CD4-positive, alpha-beta T cell treated with Interleukin-17A for 1 hour (primary cell): Measurements from ENCODE around the gene MICU1.
"Not testable (repeated sequence)": the region's sequence is repeated elsewhere in the genome, so short reads cannot be mapped to it uniquely, and the experiment has no call there.

Experiments used
- DNase-seq: peaks from one replicate; pipeline ENCODE4 v3.0.0-alpha.2; 2020

MICU1 gene

DNA sequence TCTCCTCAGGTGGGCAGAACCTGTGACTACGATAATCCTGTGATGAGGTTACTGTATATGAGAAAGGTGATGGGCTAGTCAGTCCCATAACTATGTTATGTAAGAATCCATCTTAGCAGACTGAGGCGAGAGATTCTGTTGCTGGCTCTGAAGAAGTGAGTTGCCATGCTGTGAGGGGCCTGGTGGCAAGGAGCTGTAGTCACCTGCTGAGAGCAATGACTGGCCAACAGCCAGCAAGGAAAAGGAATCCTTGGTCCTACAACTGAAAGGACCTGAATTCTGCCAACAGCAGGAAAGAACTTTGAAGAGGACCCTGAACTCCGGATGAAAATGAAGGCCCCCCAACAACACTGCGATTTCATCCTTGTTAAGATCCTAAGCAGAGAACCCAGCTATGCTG lies 240.2 kb downstream of the MICU1 start:
- no peak for DNase-seq

DNA sequence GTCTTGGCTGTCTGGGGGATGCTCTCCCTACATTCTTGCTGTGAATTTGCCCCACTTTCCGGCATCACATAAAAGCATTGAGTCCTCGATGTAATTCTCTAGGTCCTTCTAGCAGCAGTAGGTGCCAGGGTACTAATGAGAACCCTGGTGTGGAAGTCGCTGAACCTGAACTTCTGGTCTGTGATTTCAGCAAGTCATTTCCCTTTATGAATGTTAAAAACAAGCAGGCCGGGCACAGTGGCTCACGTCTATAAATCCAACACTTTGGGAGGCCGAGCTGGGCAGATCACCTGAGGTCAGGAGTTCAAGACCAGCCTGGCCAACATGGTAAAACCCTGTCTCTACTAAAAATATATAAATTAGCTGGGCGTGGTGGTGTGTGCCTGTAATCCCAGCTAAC lies 240.9 kb downstream of the MICU1 start:
- not testable (repeated sequence) for DNase-seq

DNA sequence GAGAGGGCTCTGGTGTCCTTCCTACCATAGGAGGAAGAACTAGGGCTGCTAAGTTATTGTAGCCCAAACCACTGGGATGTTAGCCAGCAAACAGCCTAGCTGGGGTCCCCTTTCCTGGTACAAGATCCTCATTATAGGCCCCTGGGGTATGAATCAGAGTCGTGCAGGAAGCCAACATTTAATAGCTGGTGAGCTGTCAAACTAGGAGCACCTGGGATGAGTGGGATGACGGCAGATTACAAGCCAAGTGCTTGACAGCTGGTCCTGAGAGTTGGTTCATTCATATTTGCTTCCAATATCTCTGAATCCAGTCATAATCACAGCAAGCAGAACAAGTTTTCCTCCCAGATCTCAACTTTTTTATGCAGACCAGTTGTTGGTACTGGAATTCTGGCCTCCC lies 246.1 kb downstream of the MICU1 start:
- DNase-seq = no peak

DNA sequence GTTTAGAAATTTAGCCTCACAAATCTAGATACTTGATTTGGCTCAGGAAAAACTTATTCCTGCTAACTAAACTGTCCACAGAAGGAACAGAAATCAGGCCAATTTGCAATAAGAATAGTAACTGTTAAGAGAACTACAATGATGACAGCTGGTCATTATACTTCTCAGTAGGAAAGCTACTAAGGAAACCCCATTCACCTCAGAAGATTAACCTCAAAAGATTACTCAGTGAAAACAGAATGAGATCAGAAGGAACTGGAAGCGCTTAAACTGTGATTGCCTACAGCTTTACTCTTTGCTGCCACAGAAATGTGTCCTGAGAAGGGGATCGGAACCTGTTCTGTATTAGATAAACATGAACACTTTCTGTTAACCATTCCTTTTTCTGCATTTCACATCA lies 246.8 kb downstream of the MICU1 start:
- DNase-seq = no peak

DNA sequence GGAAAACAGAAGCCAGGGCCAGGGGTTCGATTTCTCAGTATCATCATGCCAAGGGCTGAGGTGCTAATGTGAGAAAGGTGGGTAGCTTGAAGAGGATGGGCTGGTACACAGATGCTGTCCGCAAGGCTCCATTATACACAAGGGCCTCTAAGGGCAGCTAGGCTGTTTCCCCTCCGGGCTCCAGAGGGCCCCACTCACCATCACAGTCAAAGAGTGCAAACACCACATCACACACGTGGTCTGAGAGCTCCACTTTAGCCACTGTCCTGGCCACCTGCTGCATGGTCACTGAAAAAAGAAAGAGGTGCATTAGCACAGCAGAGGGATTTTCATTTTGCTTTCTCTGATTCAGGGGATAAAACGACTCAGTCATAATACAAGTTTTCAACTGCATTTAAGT lies 250.3 kb downstream of the MICU1 start:
- no peak for DNase-seq

DNA sequence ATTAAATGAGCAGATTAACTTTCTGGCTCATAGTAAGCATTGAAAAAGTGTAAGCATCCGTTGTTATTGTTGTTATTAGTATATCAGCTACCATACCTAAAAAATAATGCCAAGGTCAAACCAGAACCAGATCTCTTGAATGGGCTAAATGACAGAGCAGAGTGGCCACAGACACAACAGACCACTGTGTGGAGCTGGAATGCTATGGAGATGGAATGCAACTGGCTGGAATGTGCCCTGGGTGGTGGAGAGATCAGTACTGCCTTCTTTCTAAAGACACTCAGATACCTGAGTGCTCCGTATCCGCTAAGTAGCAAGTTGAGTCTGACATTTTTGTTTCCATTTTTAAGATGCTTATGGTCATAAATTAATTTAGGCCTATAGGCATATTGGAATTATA lies 250.7 kb downstream of the MICU1 start:
- no peak for DNase-seq

DNA sequence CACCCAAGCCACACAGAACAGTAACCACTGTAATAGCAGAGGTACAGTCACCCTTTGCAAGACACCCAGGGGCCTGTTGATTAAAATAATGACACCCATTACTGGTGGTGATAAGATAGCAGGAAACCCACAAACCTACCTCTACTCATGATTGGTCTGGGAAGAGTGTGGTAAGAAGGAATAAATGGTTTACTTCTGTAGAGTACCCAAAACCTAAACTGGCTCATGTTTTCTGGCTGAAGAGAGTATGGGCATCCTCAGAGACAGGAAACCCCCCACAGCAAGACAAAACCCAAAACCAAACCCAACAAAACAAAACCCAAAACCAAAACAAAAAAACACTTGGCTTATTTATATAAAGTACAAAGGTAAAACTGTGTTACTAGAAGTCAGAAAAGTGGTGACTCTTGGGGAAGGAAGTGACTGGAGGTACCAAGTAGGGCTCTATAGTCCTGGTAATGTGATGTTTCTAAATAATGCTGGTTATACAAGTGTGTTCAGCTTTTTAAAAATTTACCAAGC lies 255.6 kb downstream of the MICU1 start:
- peak; percentile 75 for DNase-seq

- no peak for DNase-seq
These were observed 258.4 kb downstream of the MICU1 start for GRCh38 chr10:72367301-72367960.

DNA sequence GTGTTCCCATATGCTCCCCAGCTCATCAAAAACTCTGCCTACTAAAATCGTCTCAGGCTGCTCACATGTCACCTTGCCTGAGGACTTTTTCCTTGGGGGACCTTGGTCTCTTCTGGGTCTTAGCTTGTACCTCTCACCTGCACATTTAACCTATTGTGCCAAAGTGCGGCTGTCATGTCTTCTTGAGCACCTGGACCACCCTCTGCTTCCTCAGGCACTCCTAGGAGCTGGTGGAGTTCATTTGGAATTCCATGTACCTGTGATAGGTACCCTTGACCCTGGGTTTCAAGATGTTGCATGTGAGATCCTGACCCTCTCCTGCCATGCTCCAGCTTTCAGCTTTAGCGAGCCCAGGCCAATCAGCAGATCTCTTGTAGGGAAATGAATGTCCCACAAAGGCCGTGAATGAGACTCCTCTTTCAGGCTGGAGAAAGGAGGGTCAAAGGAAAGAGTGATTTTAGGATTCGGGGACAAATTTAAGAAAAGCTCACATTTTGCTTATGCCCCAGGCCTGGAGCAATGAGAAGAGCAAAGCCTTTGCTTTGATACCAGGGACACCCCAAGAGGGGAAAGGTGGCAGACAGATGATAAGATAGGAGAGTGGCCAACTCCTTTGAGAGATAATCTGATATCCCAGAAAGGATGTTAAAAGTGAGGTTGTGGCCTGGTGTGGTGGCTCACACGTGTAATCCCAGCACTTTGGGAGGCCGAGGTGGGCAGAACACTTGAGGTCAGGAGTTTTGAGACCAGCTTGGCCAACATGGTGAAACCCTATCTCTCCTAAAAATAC lies 260.6 kb downstream of the MICU1 start:
- DNase-seq = no peak

- peak; percentile 90 for DNase-seq
These were observed 261.6 kb downstream of the MICU1 start for GRCh38 chr10:72364239-72364777.

DNA sequence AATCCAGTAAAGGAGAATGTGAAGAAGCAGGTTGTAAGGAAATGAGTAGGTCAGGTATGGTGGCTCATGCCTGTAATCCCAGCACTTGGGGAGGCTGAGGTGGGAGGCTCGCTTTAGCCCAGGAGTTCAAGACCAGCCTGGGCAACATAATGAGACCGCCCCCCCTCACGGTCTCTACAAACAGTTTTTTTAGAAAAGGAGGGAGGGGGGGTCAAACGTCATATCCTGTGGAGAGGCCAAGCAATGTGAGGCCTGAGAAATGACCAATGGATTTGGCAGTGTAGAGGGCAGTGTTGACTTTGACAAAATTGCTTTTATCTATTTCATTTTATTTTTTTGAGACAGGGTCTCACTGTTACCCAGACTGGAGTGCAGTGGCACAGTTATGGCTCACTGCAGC lies 268.9 kb downstream of the MICU1 start:
- no peak for DNase-seq

DNA sequence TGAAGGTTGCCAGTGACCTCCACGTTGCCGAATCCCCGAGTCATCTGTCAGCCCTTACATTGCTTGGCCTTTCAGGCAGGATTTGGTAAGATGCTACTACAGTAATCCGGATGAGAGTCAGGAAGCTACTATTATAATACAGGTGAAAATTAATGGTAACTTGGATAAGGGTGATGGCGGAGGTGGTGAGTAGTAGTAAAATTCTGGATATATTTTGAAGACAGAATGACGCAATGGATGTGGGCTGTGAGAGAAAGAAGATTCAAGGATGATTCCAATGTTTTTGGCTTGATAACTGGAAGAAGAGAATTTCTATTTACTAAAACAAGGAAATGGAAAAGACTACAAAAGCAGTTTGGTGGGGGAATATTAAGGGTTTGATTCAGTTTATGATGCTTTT lies 269.8 kb downstream of the MICU1 start:
- DNase-seq = no peak

DNA sequence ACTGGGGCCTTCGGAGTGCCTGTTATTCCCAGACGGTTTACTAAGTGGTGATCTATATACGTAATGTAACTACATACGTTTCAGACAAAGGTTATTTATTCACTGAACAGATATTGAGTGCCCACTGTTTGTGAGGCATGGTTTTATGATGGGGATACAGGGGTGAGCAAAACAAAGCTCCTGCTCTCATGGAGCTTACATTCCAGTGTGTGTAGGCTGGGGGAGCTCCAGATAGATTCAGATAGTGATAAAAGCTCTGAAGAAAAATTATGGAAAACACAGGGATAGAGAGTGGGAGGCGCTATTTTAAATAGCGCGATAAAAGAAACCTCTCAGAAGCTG lies 270.7 kb downstream of the MICU1 start:
- DNase-seq = no peak

- peak; percentile 93 for DNase-seq
These were observed 271.3 kb downstream of the MICU1 start, which contains the start of gene DNAJB12 for GRCh38 chr10:72354356-72355213. DNAJB12 (minus strand) TSS chr10:72354919; CDS start chr10:72354897, 22 bp downstream.

GRCh38 chr10:72353965-72354355 lies 271.9 kb downstream of the MICU1 start:
- DNase-seq = no peak

DNA sequence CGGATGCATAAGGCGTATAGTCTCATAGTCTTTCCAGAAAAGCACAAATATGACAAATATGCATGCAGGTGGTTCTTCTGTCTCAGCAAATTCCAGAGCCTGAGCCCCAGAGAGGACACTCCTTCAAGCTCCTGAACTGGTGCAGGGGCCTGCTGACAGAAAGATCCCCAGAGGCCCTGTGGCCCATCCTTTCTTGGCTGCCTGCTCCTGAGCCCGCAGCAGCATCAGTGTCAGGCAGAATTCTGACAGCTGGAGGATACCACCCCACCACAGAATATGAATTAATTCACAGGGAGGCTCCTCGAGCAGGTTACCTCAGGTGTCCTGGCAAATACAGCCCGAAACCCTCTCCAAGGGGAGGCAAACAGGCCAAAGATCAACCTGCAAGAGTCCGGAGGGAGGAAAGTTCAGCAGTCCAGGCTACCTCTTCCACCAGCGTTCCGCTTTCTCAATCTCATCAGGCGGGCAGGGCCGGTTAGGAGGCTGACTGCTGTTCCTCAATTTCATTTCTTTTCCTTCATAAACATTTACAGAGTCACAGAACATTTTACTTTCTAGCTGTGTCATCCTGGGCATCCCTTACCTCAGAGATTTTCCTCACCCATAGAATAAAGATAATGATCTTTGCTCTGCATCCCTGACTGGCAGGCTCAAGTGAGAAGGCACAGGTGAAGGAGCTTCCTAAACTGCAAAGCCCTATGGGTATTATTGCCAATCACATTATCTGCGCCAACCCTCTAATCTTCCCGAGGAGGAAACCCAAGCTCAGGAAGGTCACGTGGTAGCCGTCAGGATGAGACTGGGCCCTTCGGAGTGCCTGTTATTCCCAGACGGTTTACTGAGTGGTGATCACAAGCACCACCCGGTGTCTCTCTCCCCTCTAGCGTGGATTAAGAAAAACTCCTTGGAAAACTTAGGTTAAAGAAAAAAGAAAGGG lies 272.6 kb downstream of the MICU1 start:
- no peak for DNase-seq

DNA sequence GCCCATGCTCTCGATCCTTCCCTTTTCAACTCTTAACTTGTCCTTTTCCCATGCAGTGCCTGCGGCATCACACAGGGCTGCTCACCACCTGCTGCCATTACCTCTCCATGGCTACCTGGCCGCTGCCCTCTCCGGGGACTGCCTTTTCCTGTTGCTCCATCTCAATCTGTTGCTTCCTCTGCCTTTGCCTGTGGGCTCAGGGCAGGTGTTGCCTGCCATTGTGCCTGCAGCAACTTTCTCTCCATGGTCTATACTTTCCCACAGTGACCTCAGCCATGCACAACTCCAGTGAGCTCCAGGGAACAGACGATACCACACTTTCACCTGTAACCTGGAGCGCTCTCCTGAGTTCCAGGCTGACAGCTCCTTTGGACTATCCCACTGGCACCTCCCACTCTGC lies 274.4 kb downstream of the MICU1 start:
- no peak for DNase-seq

DNA sequence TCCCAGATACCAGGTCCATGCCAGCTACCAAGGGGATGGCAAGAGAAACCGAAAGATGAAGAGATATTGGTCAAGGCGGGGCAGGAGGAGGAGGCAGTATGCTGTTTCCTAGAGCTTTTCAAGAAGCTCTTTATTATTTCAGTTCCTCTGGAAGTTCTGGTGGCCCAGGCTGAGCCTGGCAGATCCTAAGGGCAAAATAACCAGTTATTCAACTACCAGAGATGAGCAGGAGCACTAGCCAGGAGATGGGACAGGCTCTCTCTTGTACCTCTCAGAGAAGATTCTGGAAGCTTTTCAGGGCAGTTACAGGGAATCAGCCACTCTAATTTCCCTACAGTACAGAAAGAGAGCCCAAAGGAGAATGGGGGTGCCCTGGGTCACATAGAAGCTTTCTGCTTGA lies 276.4 kb downstream of the MICU1 start:
- DNase-seq = no peak

DNA sequence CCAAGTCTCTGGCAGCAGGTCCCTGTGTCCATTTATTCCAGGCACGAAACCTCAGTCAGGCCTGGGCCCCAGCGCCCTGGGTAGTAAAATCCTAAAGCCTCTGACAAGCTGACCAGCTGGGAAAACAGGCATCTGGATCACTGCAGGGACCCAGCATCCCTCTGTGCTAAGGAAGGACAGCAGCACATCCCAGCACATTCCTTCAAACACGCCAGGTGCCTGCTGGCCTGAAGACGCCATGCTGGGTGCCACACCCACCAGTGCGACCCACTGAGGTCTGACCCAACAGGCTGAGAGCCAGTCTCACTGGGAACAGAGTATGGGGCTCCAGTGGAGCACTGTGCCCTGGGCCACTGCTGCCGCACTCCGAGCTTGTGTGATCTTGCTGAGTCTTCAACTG lies 277.6 kb downstream of the MICU1 start:
- DNase-seq = no peak

GRCh38 chr10:72346117-72346516 lies 279.8 kb downstream of the MICU1 start:
- DNase-seq = not testable (repeated sequence)

DNA sequence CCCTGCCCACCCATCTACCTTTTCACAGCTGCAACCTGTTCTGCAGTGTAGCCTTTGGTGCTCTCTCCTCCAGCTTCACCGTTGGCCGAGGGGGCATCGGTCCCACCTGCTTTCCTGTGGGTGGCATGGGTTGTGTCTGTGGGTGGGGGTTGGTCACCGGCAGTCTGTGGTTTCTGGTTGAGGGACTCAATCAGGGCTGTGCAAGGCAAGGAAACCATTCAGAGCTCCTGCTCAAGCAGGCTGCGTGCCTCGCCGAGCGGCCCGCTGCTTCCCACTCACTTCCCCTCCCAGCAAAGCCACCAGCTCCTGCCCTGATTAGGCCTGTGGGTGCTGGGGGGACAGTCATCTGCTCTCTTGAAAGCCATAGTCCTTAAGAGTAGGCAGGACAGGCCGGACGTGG lies 280.9 kb downstream of the MICU1 start:
- DNase-seq = no peak

DNA sequence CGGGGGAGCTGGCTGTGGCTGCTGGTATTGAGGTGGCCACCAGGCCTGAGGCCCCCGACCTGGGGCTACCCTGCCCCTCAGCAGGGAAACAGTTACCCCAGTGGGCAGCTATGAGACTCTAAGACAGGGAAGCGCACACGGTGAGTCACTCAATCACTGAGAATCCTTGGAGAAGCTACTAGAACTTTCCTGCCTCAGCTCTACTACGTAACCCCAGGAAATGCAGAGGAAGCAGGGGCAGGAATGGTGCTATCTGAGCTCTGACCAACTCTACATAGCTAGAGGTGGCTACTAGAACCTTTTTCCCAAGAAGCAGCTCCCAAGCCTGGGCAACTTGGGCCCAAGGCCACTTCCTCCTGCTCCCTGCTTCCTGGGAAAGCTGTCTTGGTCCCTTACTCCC lies 283.0 kb downstream of the MICU1 start:
- no peak for DNase-seq
